GM23248 (cell line): Measurements from ENCODE around the gene MYO5B.

Source experiments
- EZH2 ChIP-seq: fragments of 200-600 bp; sonication (generic); IDR thresholded peaks from 2 replicates; pipeline ENCODE4 v1.6.1; 2018; ENCODE audit warnings: antibody characterized with exemption, mild to moderate bottlenecking; ENCODE audit not compliant: insufficient read depth, poor library complexity, severe bottlenecking
- EZH2phosphoT487 ChIP-seq: fragments of 200-600 bp; sonication (generic); IDR thresholded peaks from 2 replicates; pipeline ENCODE4 v1.6.1; 2018; ENCODE audit warnings: antibody characterized with exemption, moderate library complexity, mild to moderate bottlenecking, low read depth; ENCODE audit not compliant: insufficient read depth

DNA sequence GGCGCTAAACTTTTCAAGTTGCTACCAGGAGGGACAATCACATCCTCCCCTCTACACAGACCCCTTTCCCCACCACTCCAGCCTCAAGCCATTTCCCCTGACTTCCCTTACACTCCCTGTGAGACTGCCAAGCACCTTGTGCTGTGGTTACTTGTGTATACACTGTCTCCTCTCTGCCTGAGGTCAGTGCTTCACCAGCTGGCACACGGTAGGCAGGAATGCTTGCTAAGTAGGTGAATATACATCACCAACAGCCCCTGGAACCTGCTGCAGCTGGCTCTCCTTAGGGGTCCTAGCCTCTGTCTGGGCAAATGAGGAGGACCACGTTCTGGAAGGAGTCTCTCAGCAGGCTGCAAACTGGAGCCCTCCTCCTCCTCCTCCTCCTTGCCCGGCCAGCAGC is 343.3 kb downstream of the MYO5B start:
- TF ChIP-seq EZH2 (no peak), EZH2phosphoT487 (no peak)
